OCI-LY3 (cell line): ENCODE measurements around the gene OR10H5.

Source experiments
- EZH2phosphoT487 ChIP-seq: fragments of 200-600 bp; shearing (Covaris generic); IDR thresholded peaks from 2 replicates; pipeline ENCODE4 v1.6.1; 2018; ENCODE audit warnings: antibody characterized with exemption, mixed run types, low read depth
- TF ChIP-seq, protein P1 (sequence below): fragments of 200-600, 300-600 bp; sonication (generic); IDR thresholded peaks from 2 replicates; pipeline ENCODE4 v1.5.1; 2014; ENCODE audit warnings: antibody characterized with exemption, low read length, low read depth

DNA sequence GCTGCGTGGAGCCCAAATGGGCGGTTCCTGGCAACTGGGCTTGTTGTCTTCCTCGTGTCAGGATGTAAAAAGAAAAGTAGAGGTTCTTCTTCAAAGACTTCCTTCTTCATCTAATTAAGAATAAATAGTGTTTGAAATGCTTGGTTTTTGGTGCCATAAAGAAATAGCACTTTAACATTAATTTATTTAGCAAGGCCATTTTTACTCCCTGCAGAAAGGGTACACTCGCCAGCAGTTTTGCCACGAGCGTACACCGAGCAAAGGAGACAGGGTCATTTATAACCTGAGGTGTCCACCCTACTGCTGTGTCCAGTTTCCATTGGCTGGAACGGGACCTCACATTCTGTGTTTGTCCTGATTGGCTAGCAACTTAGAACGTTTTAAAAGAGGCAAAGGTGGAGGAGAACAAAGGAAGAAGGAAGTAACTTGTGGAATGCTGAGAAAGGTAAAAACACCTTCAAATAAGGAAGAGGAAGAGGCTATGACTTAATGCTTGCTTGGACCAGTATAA is 49.8 kb downstream of the OR10H5 start:
- TF ChIP-seq, protein P1, sequence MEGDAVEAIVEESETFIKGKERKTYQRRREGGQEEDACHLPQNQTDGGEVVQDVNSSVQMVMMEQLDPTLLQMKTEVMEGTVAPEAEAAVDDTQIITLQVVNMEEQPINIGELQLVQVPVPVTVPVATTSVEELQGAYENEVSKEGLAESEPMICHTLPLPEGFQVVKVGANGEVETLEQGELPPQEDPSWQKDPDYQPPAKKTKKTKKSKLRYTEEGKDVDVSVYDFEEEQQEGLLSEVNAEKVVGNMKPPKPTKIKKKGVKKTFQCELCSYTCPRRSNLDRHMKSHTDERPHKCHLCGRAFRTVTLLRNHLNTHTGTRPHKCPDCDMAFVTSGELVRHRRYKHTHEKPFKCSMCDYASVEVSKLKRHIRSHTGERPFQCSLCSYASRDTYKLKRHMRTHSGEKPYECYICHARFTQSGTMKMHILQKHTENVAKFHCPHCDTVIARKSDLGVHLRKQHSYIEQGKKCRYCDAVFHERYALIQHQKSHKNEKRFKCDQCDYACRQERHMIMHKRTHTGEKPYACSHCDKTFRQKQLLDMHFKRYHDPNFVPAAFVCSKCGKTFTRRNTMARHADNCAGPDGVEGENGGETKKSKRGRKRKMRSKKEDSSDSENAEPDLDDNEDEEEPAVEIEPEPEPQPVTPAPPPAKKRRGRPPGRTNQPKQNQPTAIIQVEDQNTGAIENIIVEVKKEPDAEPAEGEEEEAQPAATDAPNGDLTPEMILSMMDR: no peak
- TF ChIP-seq EZH2phosphoT487: no peak
